ENCODE data around the gene GPAM.
A peak's percentile ranks its signal among the peaks of the same experiment; 100 is the strongest.
"Not testable (repeated sequence)": the region's sequence is repeated elsewhere in the genome, so short reads cannot be mapped to it uniquely, and the experiment has no call there.

GPAM gene

DNA sequence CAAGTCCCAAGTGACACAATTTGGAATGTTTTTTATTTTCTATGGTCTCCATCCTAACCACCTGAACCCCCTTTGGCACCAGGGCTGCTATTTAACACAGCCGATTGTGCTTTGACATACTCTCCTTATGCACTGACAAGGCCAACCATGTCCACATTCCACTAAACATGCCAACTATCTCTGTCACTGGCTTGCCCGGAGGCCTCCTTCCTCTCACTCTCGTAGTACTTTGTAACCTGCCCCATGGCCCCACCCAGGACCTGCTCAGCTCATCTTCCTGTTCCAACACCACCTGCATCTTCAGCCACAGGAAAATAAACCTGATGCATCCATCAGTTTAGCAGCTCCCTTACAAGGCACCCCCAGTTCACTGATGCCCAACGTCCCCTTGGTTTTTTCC, 63.1 kb downstream of the GPAM start:
- DNase-seq (ENCODE audit: extremely low read depth, low read depth) = no peak
- TF ChIP-seq, protein P1, sequence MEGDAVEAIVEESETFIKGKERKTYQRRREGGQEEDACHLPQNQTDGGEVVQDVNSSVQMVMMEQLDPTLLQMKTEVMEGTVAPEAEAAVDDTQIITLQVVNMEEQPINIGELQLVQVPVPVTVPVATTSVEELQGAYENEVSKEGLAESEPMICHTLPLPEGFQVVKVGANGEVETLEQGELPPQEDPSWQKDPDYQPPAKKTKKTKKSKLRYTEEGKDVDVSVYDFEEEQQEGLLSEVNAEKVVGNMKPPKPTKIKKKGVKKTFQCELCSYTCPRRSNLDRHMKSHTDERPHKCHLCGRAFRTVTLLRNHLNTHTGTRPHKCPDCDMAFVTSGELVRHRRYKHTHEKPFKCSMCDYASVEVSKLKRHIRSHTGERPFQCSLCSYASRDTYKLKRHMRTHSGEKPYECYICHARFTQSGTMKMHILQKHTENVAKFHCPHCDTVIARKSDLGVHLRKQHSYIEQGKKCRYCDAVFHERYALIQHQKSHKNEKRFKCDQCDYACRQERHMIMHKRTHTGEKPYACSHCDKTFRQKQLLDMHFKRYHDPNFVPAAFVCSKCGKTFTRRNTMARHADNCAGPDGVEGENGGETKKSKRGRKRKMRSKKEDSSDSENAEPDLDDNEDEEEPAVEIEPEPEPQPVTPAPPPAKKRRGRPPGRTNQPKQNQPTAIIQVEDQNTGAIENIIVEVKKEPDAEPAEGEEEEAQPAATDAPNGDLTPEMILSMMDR (IDR thresholded peaks at IDR 0.05; ENCODE audit: low read depth, low read length) = no peak

DNA sequence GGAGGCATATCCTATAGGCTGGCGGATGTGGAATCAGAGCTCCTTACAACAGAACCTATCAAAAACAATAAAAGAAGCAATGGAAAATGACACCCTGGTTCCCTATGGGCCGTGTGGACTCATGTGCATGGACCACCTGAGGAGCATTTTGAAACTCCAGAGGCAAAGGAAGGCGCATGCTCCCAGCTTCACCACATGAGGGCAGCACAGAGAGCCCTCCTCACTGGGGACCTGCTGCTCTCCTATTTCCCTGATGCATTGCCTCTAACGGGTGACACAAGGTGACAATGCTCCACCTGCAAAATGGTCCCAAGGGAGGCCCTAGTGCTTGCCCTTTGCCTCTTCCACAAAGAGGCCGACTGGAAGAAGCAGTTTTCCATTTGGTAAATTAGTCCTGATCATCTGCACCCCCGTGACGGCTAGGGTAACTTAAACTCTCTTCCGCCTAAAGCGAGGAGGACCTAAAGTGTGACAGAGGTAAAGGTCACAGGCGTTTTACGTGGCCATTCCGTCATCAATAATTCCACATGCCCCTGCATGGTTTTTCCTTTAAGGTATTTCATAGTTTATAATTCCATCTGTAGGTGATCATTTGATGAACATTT, 67.7 kb downstream of the GPAM start:
- DNase-seq (ENCODE audit: extremely low read depth, low read depth) = no peak
- TF ChIP-seq, protein P1 (IDR thresholded peaks at IDR 0.05; ENCODE audit: low read depth, low read length) = peak; percentile 85

DNA sequence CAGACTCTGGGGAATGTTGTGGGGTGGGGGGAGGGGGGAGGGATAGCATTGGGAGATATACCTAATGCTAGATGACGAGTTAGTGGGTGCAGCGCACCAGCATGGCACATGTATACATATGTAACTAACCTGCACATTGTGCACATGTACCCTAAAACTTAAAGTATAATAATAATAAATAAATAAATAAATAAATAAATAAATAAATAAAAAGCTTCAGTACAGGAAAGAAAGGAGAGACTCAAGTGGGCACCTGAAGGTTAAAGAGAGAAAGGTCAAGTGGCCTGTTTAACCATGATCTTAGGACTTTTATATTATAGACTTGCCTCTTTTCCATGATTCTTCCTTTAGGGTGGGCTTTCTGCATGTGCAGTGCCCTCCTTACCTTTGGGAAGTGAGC, 73.8 kb downstream of the GPAM start:
- not testable (repeated sequence) for DNase-seq (ENCODE audit: extremely low read depth, low read depth)
